ENCODE results near the gene ALPL. TPM values are rescaled to one million over a fixed set of nuclear protein-coding genes. Genes with fewer than 3 reads are reported as not detected.

ALPL gene
- total RNA-seq, 1 experiment from 2014 or later: 0.31 TPM

- CTCF ChIA-PET: no interaction called here
- Mint-ChIP-seq H3K27me3 (ENCODE audit: unreplicated experiment) (no peaks in the 10 kb centered on the region), H3K9me3 (ENCODE audit: low read depth, unreplicated experiment) (no peaks in the 10 kb centered on the region), H3K4me1 (ENCODE audit: low read depth, unreplicated experiment) (peaks cover 22% of the 10 kb centered on the region), H3K4me3 (ENCODE audit: low read depth, unreplicated experiment) (no peak overlapping the region), H3K27ac (ENCODE audit: unreplicated experiment) (no peak overlapping the region), H3K36me3 (ENCODE audit: insufficient read depth, unreplicated experiment) (peaks cover 38% of the 10 kb centered on the region)
- intact Hi-C loops (cut with micrococcal nuclease; ENCODE audit: unreplicated experiment): no loop called here
- TF ChIP-seq CTCF (IDR thresholded peaks at IDR 0.05; ENCODE audit: unreplicated experiment): no peak
- DNase-seq: no peak
- BruUV-seq (replicated peaks): no TSS peak
These were observed 94.2 kb downstream of the ALPL start for GRCh38 chr1:21603177-21604138.

GRCh38 chr1:21604208-21604957, 95.2 kb downstream of the ALPL start:
- Mint-ChIP-seq H3K36me3 (ENCODE audit: insufficient read depth, unreplicated experiment) (peaks cover 35% of the 10 kb centered on the region), H3K4me1 (ENCODE audit: low read depth, unreplicated experiment) (peaks cover 22% of the 10 kb centered on the region), H3K4me3 (ENCODE audit: low read depth, unreplicated experiment) (no peak overlapping the region), H3K27me3 (ENCODE audit: unreplicated experiment) (no peaks in the 10 kb centered on the region), H3K9me3 (ENCODE audit: low read depth, unreplicated experiment) (no peaks in the 10 kb centered on the region), H3K27ac (ENCODE audit: unreplicated experiment) (no peak overlapping the region)
- BruUV-seq (replicated peaks): no TSS peak
- intact Hi-C loops (cut with micrococcal nuclease; ENCODE audit: unreplicated experiment): no loop called here
- no peak for DNase-seq
- TF ChIP-seq CTCF (IDR thresholded peaks at IDR 0.05; ENCODE audit: unreplicated experiment): no peak
- CTCF ChIA-PET: no interaction called here

GRCh38 chr1:21605012-21605715, 95.9 kb downstream of the ALPL start:
- no peak overlapping the region for H3K27ac Mint-ChIP-seq (ENCODE audit: unreplicated experiment)
- H3K36me3 Mint-ChIP-seq (ENCODE audit: insufficient read depth, unreplicated experiment): peaks cover 27% of the 10 kb centered on the region
- no peaks in the 10 kb centered on the region for H3K27me3 Mint-ChIP-seq (ENCODE audit: unreplicated experiment)
- H3K4me3 Mint-ChIP-seq (ENCODE audit: low read depth, unreplicated experiment): no peak overlapping the region
- intact Hi-C loops (cut with micrococcal nuclease; ENCODE audit: unreplicated experiment): no loop called here
- CTCF ChIA-PET: no interaction called here
- TF ChIP-seq CTCF (IDR thresholded peaks at IDR 0.05; ENCODE audit: unreplicated experiment): no peak
- BruUV-seq (replicated peaks): no TSS peak
- peaks cover 22% of the 10 kb centered on the region for H3K4me1 Mint-ChIP-seq (ENCODE audit: low read depth, unreplicated experiment)
- no peak for DNase-seq
- no peaks in the 10 kb centered on the region for H3K9me3 Mint-ChIP-seq (ENCODE audit: low read depth, unreplicated experiment)

GRCh38 chr1:21605964-21606705, 96.9 kb downstream of the ALPL start:
- no peaks in the 10 kb centered on the region for H3K9me3 Mint-ChIP-seq (ENCODE audit: low read depth, unreplicated experiment)
- CTCF ChIA-PET: no interaction called here
- peaks cover 22% of the 10 kb centered on the region for H3K4me1 Mint-ChIP-seq (ENCODE audit: low read depth, unreplicated experiment)
- no peak overlapping the region for H3K4me3 Mint-ChIP-seq (ENCODE audit: low read depth, unreplicated experiment)
- BruUV-seq (replicated peaks): no TSS peak
- intact Hi-C loops (cut with micrococcal nuclease; ENCODE audit: unreplicated experiment): no loop called here
- no peak overlapping the region for H3K27ac Mint-ChIP-seq (ENCODE audit: unreplicated experiment)
- no peaks in the 10 kb centered on the region for H3K27me3 Mint-ChIP-seq (ENCODE audit: unreplicated experiment)
- peaks cover 29% of the 10 kb centered on the region for H3K36me3 Mint-ChIP-seq (ENCODE audit: insufficient read depth, unreplicated experiment)
- DNase-seq: no peak
- no peak for TF ChIP-seq CTCF (IDR thresholded peaks at IDR 0.05; ENCODE audit: unreplicated experiment)

All from Calu3 (cell line).